Activated T-cell treated with anti-CD3 and anti-CD28 coated beads, Interleukin-2, amount 50 U/mL, for 72 hours (primary cell): ENCODE data around the gene HSPB2. TPM values are rescaled to one million over a fixed set of nuclear protein-coding genes. Genes with fewer than 3 reads are reported as not detected.
"Not testable (repeated sequence)": the region's sequence is repeated elsewhere in the genome, so short reads cannot be mapped to it uniquely, and the experiment has no call there.

ENCODE experiments used
- ATAC-seq, 2 donors: fragments of 150-1000 bp; cut with Tn5 transposase; replicated peaks in 1 of 2; 2 replicates each; pipeline ENCODE4 v1.10.0; 2021; ENCODE audit warnings: moderate library complexity in 2 of 2, mild to moderate bottlenecking in 1 of 2
- DNase-seq, 2 donors: peaks; one replicate each; pipeline ENCODE4 v3.0.0; 2021 to 2022; ENCODE audit warnings: mixed read lengths in 1 of 2
- H3K27ac Mint-ChIP-seq: one replicate; pipeline ENCODE4 v1.8.0; 2022; ENCODE audit warnings: mild to moderate bottlenecking, moderate library complexity, mixed read lengths
- H3K27me3 Mint-ChIP-seq: one replicate; pipeline ENCODE4 v1.8.0; 2022; ENCODE audit warnings: low read depth, mixed read lengths
- H3K36me3 Mint-ChIP-seq, 2 donors: one replicate each; pipeline ENCODE4 v1.8.0; 2022; ENCODE audit warnings: mixed read lengths in 2 of 2, mild to moderate bottlenecking in 1 of 2; ENCODE audit not compliant: insufficient read depth in 2 of 2
- H3K4me1 Mint-ChIP-seq: one replicate; pipeline ENCODE4 v1.8.0; 2022; ENCODE audit warnings: low read depth, mixed read lengths
- H3K4me3 Mint-ChIP-seq, 2 donors: one replicate each; pipeline ENCODE4 v1.8.0; 2022; ENCODE audit warnings: mild to moderate bottlenecking in 2 of 2, mixed read lengths in 2 of 2, moderate library complexity in 2 of 2
- H3K9me3 Mint-ChIP-seq, 2 donors: one replicate each; pipeline ENCODE4 v1.8.0; 2022; ENCODE audit warnings: mixed read lengths in 2 of 2
- total RNA-seq, 2 donors: library from RNA; stranded (reverse); gene quantifications; one replicate each; pipeline ENCODE4 v1.2.3, GENCODE V29; 2022

Gene HSPB2
- total RNA-seq, 2 donors from 2014 or later, result 0.19 TPM; not detected in 1

- H3K27ac Mint-ChIP-seq, result no peak within 1 kb of the TSS
- no peak within 1 kb of the TSS for H3K4me3 Mint-ChIP-seq
- no peak for DNase-seq
- H3K9me3 Mint-ChIP-seq, result no peaks in the 10 kb centered on the region
- peaks cover 27% of the 10 kb centered on the region for H3K27me3 Mint-ChIP-seq
- no peaks in the 10 kb centered on the region for H3K4me1 Mint-ChIP-seq
- ATAC-seq, result no peak
- no peaks in the 10 kb centered on the region for H3K36me3 Mint-ChIP-seq
Observed at GRCh38 chr11:111918390-111919256, 6.1 kb downstream of the HSPB2 start, which contains the start of gene C11orf52. TSS of gene C11orf52 (plus strand) at chr11:111918913. CDS start at chr11:111918973, 60 bp downstream.

- ATAC-seq, result no peak
- no peak overlapping the region for H3K4me3 Mint-ChIP-seq
- no peak overlapping the region for H3K27ac Mint-ChIP-seq
- no peaks in the 10 kb centered on the region for H3K36me3 Mint-ChIP-seq
- peaks cover 4% of the 10 kb centered on the region for H3K4me1 Mint-ChIP-seq
- no peak for DNase-seq
- no peaks in the 10 kb centered on the region for H3K9me3 Mint-ChIP-seq
- H3K27me3 Mint-ChIP-seq, result peaks cover 21% of the 10 kb centered on the region
Observed at GRCh38 chr11:111920908-111921307, 8.4 kb downstream of the HSPB2 start.

GRCh38 chr11:111921541-111922230 lies 9.2 kb downstream of the HSPB2 start:
- DNase-seq (no peak), ATAC-seq (no peak)
- Mint-ChIP-seq H3K27ac (no peak overlapping the region), H3K9me3 (no peaks in the 10 kb centered on the region), H3K36me3 (no peaks in the 10 kb centered on the region), H3K4me3 (no peak overlapping the region), H3K27me3 (peaks cover 13% of the 10 kb centered on the region), H3K4me1 (peaks cover 5% of the 10 kb centered on the region)

- Mint-ChIP-seq H3K27me3 (peaks cover 6% of the 10 kb centered on the region), H3K4me3 (no peak overlapping the region), H3K36me3 (no peaks in the 10 kb centered on the region), H3K27ac (no peak overlapping the region), H3K4me1 (peaks cover 13% of the 10 kb centered on the region), H3K9me3 (no peaks in the 10 kb centered on the region)
- no peak for ATAC-seq
- DNase-seq, result no peak
Observed at GRCh38 chr11:111922803-111923202, 10.3 kb downstream of the HSPB2 start.

- H3K9me3 Mint-ChIP-seq, result no peaks in the 10 kb centered on the region
- no peaks in the 10 kb centered on the region for H3K36me3 Mint-ChIP-seq
- peaks cover 13% of the 10 kb centered on the region for H3K4me1 Mint-ChIP-seq
- no peak overlapping the region for H3K4me3 Mint-ChIP-seq
- no peak for ATAC-seq
- no peak overlapping the region for H3K27ac Mint-ChIP-seq
- no peak for DNase-seq
- peaks cover 6% of the 10 kb centered on the region for H3K27me3 Mint-ChIP-seq
Observed at GRCh38 chr11:111923351-111923788, 10.8 kb downstream of the HSPB2 start.

- Mint-ChIP-seq H3K9me3 (no peaks in the 10 kb centered on the region), H3K4me1 (peaks cover 13% of the 10 kb centered on the region), H3K36me3 (no peaks in the 10 kb centered on the region), H3K4me3 (no peak overlapping the region), H3K27me3 (peaks cover 6% of the 10 kb centered on the region), H3K27ac (no peak overlapping the region)
- no peak for DNase-seq
- ATAC-seq, result no peak
Observed at GRCh38 chr11:111923951-111924350, 11.4 kb downstream of the HSPB2 start.

GRCh38 chr11:111925953-111926352 lies 13.4 kb downstream of the HSPB2 start:
- no peaks in the 10 kb centered on the region for H3K9me3 Mint-ChIP-seq
- no peak for ATAC-seq
- peaks cover 6% of the 10 kb centered on the region for H3K27me3 Mint-ChIP-seq
- no peak for DNase-seq
- H3K27ac Mint-ChIP-seq, result no peak overlapping the region
- no peaks in the 10 kb centered on the region for H3K36me3 Mint-ChIP-seq
- H3K4me1 Mint-ChIP-seq, result peaks cover 13% of the 10 kb centered on the region
- H3K4me3 Mint-ChIP-seq, result peak overlapping the region; percentile 91

- peaks cover 13% of the 10 kb centered on the region for H3K4me1 Mint-ChIP-seq
- ATAC-seq (peak; percentile 93), DNase-seq (peak; percentile 96 to 98)
- H3K36me3 Mint-ChIP-seq, result no peaks in the 10 kb centered on the region
- peak overlapping the region; percentile 75 for H3K27ac Mint-ChIP-seq
- peak overlapping the region; percentile 91 for H3K4me3 Mint-ChIP-seq
- H3K9me3 Mint-ChIP-seq, result no peaks in the 10 kb centered on the region
- H3K27me3 Mint-ChIP-seq, result peaks cover 3% of the 10 kb centered on the region
Observed at GRCh38 chr11:111926505-111927391, 14.2 kb downstream of the HSPB2 start.

- ATAC-seq, result no peak
Observed at GRCh38 chr11:111930472-111930871, 17.9 kb downstream of the HSPB2 start.

GRCh38 chr11:111932611-111932950 lies 20.0 kb downstream of the HSPB2 start:
- Mint-ChIP-seq H3K27me3 (no peaks in the 10 kb centered on the region), H3K4me1 (peaks cover 46% of the 10 kb centered on the region), H3K4me3 (peak overlapping the region; percentile 29 to 53), H3K36me3 (peaks cover 0 to 4% of the 10 kb centered on the region in 2 donors), H3K27ac (peak overlapping the region; percentile 11), H3K9me3 (no peaks in the 10 kb centered on the region)
- ATAC-seq (peak; percentile 77 to 79), DNase-seq (peak in 1 of 2 donors; percentile 23)

More at GRCh38 chr11:111930472-111930871, 17.9 kb downstream of the HSPB2 start:
- no peak overlapping the region for H3K4me3 Mint-ChIP-seq
- H3K27ac Mint-ChIP-seq, result no peak overlapping the region
- DNase-seq, result no peak
- no peaks in the 10 kb centered on the region for H3K27me3 Mint-ChIP-seq
- H3K36me3 Mint-ChIP-seq, result no peaks in the 10 kb centered on the region
- H3K4me1 Mint-ChIP-seq, result peaks cover 42% of the 10 kb centered on the region
- no peaks in the 10 kb centered on the region for H3K9me3 Mint-ChIP-seq

- not testable (repeated sequence) for H3K9me3 Mint-ChIP-seq, ATAC-seq, H3K36me3 Mint-ChIP-seq, H3K27me3 Mint-ChIP-seq, DNase-seq, H3K27ac Mint-ChIP-seq, H3K4me3 Mint-ChIP-seq
- H3K4me1 Mint-ChIP-seq, result peaks cover 50% of the 10 kb centered on the region
Observed at GRCh38 chr11:111933176-111933575, 20.6 kb downstream of the HSPB2 start.

- H3K4me3 Mint-ChIP-seq, result no peak overlapping the region
- H3K4me1 Mint-ChIP-seq, result peaks cover 57% of the 10 kb centered on the region
- no peak for ATAC-seq
- H3K36me3 Mint-ChIP-seq, result peaks cover 2 to 4% of the 10 kb centered on the region in 2 donors
- no peak for DNase-seq
- no peaks in the 10 kb centered on the region for H3K27me3 Mint-ChIP-seq
- H3K27ac Mint-ChIP-seq, result no peak overlapping the region
- no peaks in the 10 kb centered on the region for H3K9me3 Mint-ChIP-seq
Observed at GRCh38 chr11:111933872-111934271, 21.3 kb downstream of the HSPB2 start.
